GM12864 (cell line): ENCODE results near the gene MAD1L1.

ENCODE experiments used
- DNase-seq: peaks from one replicate; pipeline ENCODE4 v3.0.0-alpha.2; 2011; ENCODE audit warnings: low read depth
- H3K4me3 ChIP-seq: 2 replicates; pipeline ENCODE4 v1.5.1; 2011; ENCODE audit warnings: mild to moderate bottlenecking, low read depth, low read length, control low read depth
- CTCF ChIP-seq: IDR thresholded peaks from 2 replicates; pipeline ENCODE4 v1.5.1; 2011; ENCODE audit warnings: low read depth, mild to moderate bottlenecking, moderate library complexity, low read length, control low read depth, inconsistent platforms; ENCODE audit errors: missing control alignments

MAD1L1 gene

DNA sequence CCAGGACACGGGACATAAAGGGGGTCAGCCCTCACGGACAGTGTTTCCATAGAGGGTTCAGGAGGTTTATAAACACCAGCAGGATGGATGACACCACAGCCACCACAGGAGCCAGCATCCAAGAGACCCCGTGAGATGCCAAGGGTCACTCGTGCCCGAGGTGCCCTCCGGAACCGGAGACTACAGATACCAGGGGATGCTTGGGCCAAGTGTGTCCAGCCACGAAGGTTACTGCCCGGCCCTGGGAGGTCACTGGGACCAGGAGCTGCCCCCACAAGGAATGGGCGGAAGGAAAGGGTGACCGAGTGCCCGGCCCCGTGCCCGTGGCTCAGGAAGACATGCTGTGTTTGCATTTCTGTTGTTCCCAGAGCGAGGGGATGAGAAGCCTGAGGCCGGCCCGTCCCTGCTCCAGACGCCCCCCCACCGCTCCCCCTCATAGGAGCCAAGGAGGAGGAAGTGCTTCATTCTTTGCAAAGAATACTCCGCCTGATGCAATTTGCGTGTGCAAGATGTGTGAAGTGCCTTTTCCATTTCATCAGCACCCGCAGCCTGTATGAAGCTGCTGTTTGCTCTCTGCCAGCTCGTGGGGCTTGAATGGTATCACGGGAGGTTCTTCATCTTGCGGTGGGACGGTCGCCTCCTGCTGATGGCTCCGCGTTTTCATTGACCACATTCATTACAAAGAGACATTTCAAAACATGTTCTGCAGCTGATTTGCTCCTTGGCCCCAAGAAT is 386.2 kb downstream of the MAD1L1 start:
- TF ChIP-seq CTCF = no peak
- H3K4me3 ChIP-seq = no peak overlapping the region
- DNase-seq = no peak

DNA sequence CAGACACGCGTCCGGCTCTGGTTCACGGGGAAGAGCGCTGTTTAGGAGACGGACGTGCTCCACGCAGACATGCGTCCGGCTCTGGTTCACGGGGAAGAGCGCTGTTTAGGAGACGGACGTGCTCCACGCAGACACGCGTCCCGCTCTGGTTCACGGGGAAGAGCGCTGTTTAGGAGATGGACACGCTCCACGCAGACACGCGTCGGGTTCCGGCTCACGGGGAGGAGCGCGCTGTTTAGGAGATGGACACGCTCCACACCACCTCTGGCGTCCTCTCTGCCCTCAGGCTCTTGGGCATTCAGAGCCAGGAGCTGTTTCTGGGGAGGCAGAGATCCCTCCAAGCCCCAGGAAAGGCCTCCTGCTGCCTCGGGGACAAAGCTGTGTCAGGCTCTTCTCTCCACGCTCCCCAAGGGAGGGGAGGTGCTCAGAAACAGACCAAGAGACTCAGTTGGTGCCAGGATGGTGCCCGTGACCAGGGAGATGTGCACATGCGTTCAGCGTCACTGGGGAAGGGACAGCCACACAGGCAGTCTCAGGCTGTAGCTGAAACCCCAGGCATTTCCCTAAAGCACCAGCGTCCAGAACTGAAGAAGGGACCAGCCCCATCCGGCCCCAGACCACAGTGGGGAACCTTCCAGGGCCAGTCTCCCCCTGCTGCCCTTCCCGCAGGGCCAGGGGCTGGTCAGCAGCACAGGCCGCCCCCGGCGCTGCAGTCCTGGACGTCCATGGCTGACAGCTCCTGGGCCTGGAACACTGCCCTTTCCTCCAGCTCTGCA is 387.0 kb downstream of the MAD1L1 start:
- no peak overlapping the region for H3K4me3 ChIP-seq
- no peak for DNase-seq
- TF ChIP-seq CTCF = no peak

GRCh38 chr7:1844951-1845390 is 387.8 kb downstream of the MAD1L1 start:
- no peak for DNase-seq
- no peak overlapping the region for H3K4me3 ChIP-seq
- no peak for TF ChIP-seq CTCF

DNA sequence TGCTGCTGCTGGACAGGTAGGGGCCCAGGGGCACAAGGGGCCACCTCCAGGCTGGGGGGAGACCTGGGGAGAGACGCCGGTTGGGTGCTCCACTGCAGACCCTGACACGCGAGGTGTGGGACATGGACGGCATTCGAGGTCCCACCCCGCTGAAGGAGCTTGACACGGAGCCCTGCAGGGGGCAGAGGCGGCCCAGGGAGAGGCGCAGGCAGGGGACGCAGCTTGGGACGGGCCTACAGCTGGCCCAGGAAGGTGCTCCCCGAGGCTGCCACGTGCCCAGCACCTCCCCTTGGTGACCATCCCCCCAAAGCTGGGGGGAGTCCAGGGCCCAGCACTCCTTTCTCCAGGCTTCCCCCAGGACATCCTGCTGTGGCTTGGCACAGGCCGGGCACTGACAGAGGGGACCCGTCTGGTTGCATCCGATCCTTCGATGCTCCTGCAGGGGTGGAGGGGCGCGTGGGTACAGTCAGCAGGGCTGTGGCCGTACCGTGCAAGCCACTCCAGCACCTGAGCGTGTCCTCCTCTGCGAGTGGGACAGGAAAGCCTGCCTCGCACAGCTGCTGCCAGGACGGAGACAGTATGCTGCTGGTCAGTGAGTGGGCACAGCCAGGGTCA is 388.3 kb downstream of the MAD1L1 start:
- TF ChIP-seq CTCF = peak; percentile 1
- no peak for DNase-seq
- no peak overlapping the region for H3K4me3 ChIP-seq

DNA sequence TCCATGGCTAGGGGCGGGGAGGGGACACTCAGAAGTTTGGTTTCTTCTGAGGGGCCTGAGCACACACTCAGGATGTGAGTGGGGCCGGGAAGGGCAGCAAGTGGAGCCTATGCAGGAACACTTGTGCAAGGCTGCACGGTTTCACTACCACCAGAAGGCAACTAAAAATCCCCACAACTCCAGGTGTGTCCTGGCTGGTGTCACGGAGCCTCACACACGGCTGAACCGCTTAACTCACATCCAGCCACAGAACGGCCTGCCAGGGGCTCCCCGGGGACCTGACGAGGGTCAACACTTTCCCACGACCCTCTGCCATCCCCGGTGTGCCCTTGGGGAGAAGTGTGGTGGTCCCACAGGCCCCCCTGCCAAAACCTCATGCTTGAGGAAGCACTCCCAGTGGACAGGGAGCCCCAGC is 388.8 kb downstream of the MAD1L1 start:
- no peak for DNase-seq
- TF ChIP-seq CTCF = no peak
- no peak overlapping the region for H3K4me3 ChIP-seq

- no peak for DNase-seq
- TF ChIP-seq CTCF = no peak
- H3K4me3 ChIP-seq = no peak overlapping the region
These were observed 389.4 kb downstream of the MAD1L1 start for GRCh38 chr7:1843271-1843861.
